Activated T-helper 2 cell treated with anti-CD3 and anti-CD28 coated beads, Interferon-gamma antibody, Interleukin-2, Interleukin-4, amounts not matched to agents 10 μg/mL and 5 μg/mL and 100 μg/mL, durations not matched to agents 14 hours and 24 hours and 36 hours (primary cell): Measurements from ENCODE around the gene RUNX2. TPM values are rescaled to one million over a fixed set of nuclear protein-coding genes. Genes with fewer than 3 reads are reported as not detected.

Experiments
- DNase-seq: peaks from one replicate; pipeline ENCODE4 v3.0.0; 2021; ENCODE audit warnings: low spot score
- H3K27ac Mint-ChIP-seq: one replicate; pipeline ENCODE4 v1.8.0; 2021; ENCODE audit warnings: mixed read lengths
- H3K27me3 Mint-ChIP-seq: one replicate; pipeline ENCODE4 v1.8.0; 2021; ENCODE audit warnings: low read depth, mixed read lengths
- H3K36me3 Mint-ChIP-seq: one replicate; pipeline ENCODE4 v1.8.0; 2021; ENCODE audit warnings: low read depth, mixed read lengths
- H3K4me1 Mint-ChIP-seq: one replicate; pipeline ENCODE4 v1.8.0; 2021; ENCODE audit warnings: low read depth, mixed read lengths
- H3K4me3 Mint-ChIP-seq: one replicate; pipeline ENCODE4 v1.8.0; 2021; ENCODE audit warnings: low read depth, mild to moderate bottlenecking, moderate library complexity, mixed read lengths
- H3K9me3 Mint-ChIP-seq: one replicate; pipeline ENCODE4 v1.8.0; 2021; ENCODE audit warnings: mixed read lengths
- intact Hi-C: fragments of 100-400 bp; cut with micrococcal nuclease; formaldehyde crosslinking; loops from one replicate; pipeline ENCODE4 v1.15.1; 2023
- total RNA-seq: library from RNA; stranded (reverse); gene quantifications from 2 replicates; pipeline ENCODE4 v1.2.3, GENCODE V29; 2022

The RUNX2 gene
- total RNA-seq, 1 donor from 2014 or later, result 60.8 TPM

DNA sequence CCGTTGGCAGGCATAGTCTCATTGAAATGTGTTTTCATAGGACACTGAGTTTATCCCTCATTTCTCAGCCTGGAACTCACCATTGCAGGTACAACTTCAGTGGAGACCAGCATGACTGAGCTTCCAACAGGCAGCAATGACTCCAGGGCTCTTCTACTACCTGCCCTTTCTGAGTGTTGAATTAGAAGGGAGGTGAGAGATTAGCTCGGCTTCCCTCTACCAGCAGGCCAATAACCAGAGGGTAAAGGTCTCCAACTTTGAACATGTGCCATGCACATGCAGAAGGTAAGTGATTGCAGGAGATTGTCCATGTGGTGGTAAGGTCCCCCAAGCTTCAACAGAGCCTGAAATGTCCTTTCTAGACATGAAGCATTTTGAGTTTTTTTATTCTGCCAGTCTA is 283.4 kb downstream of the RUNX2 start:
- H3K27me3 Mint-ChIP-seq, result no peaks in the 10 kb centered on the region
- no peaks in the 10 kb centered on the region for H3K9me3 Mint-ChIP-seq
- peaks cover 18% of the 10 kb centered on the region for H3K36me3 Mint-ChIP-seq
- no peak for DNase-seq
- H3K4me1 Mint-ChIP-seq, result peaks cover 53% of the 10 kb centered on the region
- no peak overlapping the region for H3K27ac Mint-ChIP-seq
- intact Hi-C loops, result no loop called here
- no peak overlapping the region for H3K4me3 Mint-ChIP-seq

DNA sequence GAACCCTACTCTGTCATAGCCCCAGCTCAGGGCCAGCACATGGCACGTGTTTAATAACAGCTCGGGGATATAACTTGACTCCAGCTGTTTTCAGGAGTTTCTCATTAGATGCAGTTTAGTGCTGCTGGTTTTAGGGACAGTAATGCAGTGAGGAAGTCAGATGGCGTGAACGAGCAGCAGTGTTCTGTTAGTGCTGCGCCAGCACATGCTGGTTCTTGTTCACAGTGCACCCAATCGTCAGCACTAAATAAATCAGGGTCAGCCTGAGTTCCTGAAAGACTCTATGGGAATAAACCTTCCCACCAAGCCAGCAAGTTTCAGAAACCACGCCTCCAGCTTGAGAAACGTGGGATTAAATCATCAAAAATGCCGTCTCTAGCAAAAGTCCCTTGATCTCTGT is 285.5 kb downstream of the RUNX2 start:
- peaks cover 44% of the 10 kb centered on the region for H3K4me1 Mint-ChIP-seq
- H3K4me3 Mint-ChIP-seq, result no peak overlapping the region
- H3K9me3 Mint-ChIP-seq, result no peaks in the 10 kb centered on the region
- no peaks in the 10 kb centered on the region for H3K27me3 Mint-ChIP-seq
- DNase-seq, result no peak
- H3K36me3 Mint-ChIP-seq, result peaks cover 18% of the 10 kb centered on the region
- no peak overlapping the region for H3K27ac Mint-ChIP-seq
- intact Hi-C loops, result no loop called here

DNA sequence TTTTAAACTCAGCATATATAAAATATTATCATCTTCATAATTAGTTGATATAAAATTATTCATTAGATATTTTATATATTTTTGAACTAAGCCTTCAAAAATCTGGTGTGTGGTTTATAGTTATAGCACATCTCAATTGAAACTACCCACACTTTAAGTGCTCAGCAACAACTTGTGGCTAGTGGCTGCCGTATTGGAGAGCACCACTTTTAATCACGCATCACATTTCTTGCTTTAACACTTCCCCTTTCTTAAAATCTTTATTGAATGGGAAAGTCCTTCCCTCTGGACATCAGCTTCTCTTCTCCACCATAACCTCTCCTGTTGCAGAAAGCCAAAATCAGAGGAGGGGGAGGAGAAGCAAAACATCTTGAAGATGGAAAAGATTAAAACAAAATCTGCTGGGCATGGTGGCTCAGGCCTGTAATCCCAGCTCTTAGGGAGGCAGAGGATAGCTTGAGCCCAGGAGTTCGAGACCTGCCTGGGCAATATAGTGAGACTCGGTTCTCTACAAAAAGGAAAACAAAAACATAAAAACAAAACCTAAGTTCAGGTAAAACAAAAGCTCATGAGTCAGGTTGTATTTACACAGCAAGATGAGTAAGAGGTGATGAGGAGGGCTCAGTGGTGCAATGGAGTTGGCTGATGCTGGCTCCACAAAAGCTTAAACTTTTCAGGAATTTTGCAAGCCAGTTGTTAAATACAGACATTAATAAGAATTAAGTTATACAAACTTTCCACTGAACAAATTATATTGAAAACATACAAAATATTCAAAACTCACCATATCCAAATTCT is 286.6 kb downstream of the RUNX2 start:
- intact Hi-C loops, result no loop called here
- no peaks in the 10 kb centered on the region for H3K9me3 Mint-ChIP-seq

DNA sequence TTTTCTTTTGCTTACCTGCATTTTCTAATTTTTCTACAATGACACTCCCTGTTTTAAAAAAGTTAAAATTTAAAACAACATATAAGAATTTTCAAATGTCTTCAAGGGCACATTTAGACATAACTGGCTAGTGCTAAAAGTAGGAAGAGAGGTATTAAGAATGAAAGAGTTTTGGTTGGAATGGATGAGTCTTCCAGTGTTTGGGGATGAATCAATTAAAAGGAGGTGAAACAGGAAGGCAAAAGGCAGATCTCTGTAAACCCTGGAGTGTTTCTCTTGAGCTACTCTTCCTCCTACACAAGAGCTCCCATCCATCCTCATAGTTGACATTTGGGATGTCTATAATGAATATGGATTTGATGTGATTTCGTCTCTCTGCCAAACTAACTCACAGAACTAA is 288.1 kb downstream of the RUNX2 start:
- Mint-ChIP-seq H3K4me1 (peaks cover 52% of the 10 kb centered on the region), H3K9me3 (no peaks in the 10 kb centered on the region), H3K27me3 (no peaks in the 10 kb centered on the region), H3K27ac (peak overlapping the region; percentile 50), H3K36me3 (peaks cover 16% of the 10 kb centered on the region), H3K4me3 (no peak overlapping the region)
- intact Hi-C loops, result no loop called here
- DNase-seq, result no peak

More for the DNA sequence above, 286.6 kb downstream of the RUNX2 start:
- Mint-ChIP-seq H3K4me1 (peaks cover 41% of the 10 kb centered on the region), H3K27ac (peak overlapping the region; percentile 65), H3K27me3 (no peaks in the 10 kb centered on the region), H3K36me3 (peaks cover 11% of the 10 kb centered on the region), H3K4me3 (no peak overlapping the region)
- DNase-seq, result no peak

DNA sequence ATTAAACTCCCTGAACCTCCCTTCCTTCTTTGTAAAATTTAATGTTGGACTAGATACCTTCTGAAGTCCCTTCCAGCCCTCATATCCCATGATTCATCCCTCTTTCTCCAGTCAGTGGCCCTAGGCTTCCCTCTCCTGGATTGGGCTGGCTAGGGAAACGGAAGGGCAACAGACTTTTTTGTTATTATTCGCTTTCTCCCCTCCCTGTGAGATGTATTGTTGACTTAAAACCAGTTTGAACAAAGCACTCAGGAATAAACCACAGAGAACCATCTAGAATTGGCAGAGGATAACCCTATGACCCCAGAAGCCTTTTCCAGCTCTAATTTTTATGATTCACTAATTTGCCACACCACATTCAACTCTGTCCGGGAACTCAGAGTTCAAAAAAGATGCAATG is 289.3 kb downstream of the RUNX2 start:
- H3K36me3 Mint-ChIP-seq, result peaks cover 19% of the 10 kb centered on the region
- intact Hi-C loops, result no loop called here
- no peaks in the 10 kb centered on the region for H3K27me3 Mint-ChIP-seq
- no peak overlapping the region for H3K27ac Mint-ChIP-seq
- peaks cover 50% of the 10 kb centered on the region for H3K4me1 Mint-ChIP-seq
- no peak for DNase-seq
- no peak overlapping the region for H3K4me3 Mint-ChIP-seq
- H3K9me3 Mint-ChIP-seq, result no peaks in the 10 kb centered on the region

DNA sequence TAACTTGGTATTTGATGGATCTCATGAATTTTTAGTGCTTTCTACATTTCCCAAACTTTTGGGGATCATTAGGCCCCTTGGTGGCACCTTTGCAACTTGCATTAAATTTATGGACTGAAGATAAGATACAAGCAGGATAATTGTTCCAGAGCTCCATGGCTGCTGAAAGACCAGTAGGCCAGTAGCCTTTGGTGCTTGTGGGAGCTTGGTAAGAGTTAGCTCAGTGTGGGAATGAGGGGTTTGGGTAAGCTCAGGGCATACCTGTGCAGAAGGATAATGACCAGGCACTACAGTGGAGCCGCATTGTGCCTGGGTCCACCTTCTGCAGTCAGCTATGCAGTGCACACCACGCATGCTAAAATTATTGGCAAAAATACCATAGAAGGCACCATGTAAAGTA is 290.1 kb downstream of the RUNX2 start:
- Mint-ChIP-seq H3K27me3 (no peaks in the 10 kb centered on the region), H3K9me3 (no peaks in the 10 kb centered on the region), H3K4me1 (peaks cover 53% of the 10 kb centered on the region), H3K4me3 (no peak overlapping the region), H3K27ac (peak overlapping the region; percentile 27), H3K36me3 (peaks cover 21% of the 10 kb centered on the region)
- intact Hi-C loops, result no loop called here
- no peak for DNase-seq

DNA sequence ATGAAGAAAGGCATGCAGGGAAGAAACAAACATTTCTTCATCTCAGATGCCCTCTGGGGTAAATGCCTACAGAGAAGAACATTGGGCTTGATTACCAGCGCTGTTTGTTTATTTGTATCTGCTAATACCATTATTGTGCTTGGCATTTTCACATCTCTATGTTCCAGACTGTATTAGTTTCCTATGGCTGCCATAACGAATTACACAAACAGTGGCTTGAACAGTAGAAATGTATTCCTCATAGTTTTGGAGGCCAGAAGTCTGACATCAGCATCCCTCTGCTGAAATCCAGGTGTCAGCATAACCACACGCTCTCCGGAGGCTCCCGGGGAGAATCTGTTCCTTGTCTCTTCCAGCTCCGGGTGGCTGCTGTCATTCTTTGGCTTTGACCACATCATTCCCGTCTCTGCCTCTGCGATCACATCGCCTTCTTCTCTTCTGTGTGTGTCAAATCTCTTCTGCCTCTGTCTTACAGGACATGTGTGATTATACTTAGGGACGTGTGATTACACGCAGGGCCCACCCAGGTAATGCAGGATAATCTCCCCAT is 291.2 kb downstream of the RUNX2 start:
- Mint-ChIP-seq H3K27ac (peak overlapping the region; percentile 79), H3K36me3 (peaks cover 21% of the 10 kb centered on the region), H3K9me3 (no peaks in the 10 kb centered on the region), H3K4me3 (no peak overlapping the region), H3K27me3 (no peaks in the 10 kb centered on the region), H3K4me1 (peaks cover 55% of the 10 kb centered on the region)
- intact Hi-C loops, result no loop called here
- no peak for DNase-seq

DNA sequence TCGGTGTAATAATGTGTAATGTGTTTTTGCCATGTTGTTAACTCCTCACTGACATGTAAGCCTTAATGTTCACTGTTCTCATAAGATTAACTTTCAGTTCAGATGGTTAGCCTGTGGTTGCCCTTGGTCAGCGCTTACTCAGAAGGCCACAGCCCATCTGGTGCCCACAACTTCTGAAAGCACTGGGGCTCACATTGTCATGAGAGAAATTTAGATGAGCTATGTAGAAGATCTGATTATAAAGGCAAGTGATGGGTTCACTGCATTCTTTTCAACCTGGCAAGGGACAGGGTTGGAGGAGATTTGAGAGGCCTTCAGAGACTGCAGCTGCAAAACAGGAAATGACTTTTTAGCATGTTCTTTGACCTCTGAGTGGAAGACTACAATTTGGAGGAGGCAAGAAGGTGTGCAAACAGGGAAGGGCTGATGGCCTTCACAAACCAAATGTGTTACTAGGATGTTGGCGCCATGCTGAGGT is 291.9 kb downstream of the RUNX2 start:
- no peaks in the 10 kb centered on the region for H3K9me3 Mint-ChIP-seq

DNA sequence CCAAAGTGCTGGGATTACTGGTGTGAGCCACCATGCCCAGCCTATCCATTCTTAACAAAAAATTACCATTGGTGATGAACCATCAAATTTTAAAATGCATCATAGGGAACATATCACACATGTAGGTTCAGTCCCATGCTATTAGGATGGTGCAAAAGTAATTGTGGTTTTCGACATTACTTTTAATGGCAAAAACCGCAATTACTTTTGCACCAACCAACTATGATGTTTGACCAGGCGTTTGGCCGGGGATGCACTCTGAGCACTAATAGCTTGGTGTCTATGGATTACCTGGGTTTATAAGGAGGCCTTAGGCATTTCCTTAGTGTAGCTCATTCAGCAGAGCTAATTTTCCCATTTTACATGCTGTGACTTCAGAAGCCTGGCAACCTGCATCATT is 296.1 kb downstream of the RUNX2 start:
- Mint-ChIP-seq H3K4me3 (no peak overlapping the region), H3K4me1 (peaks cover 70% of the 10 kb centered on the region), H3K27me3 (no peaks in the 10 kb centered on the region), H3K27ac (peak overlapping the region; percentile 86), H3K36me3 (peaks cover 40% of the 10 kb centered on the region), H3K9me3 (peaks cover 5% of the 10 kb centered on the region)
- intact Hi-C loops, result loop anchor here (2.0 kb wide), 3 partner anchors 15 to 65 kb away; no protein-coding TSS in a partner anchor
- no peak for DNase-seq

More for the DNA sequence above, 291.9 kb downstream of the RUNX2 start:
- Mint-ChIP-seq H3K36me3 (peaks cover 24% of the 10 kb centered on the region), H3K27me3 (no peaks in the 10 kb centered on the region), H3K27ac (peak overlapping the region; percentile 79), H3K4me1 (peaks cover 57% of the 10 kb centered on the region), H3K4me3 (no peak overlapping the region)
- intact Hi-C loops, result loop anchor here (2.0 kb wide), 1 partner anchor 57 kb away; no protein-coding TSS in a partner anchor
- DNase-seq, result no peak

DNA sequence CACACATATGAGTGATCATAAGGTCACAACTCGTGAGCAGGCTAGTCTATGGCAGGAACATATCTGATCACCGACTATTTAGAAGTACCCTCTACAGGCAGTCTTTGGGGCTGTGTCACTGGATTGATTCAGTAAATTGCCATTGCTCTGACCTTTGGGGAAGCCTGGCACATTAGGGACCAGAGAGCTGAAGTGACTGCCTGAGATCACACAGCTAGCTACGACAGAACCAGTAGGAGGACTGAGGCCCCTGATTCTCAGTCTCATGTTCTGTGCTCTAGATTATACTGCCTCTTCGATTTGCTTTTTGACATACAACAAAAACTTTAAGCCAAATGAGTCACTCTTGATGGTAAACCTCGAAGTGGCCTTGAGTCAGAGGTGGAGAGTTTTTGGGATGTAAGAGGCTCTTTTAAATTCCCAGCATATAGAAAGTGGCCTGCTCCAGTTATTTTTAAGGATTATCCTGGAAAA is 297.1 kb downstream of the RUNX2 start:
- no peaks in the 10 kb centered on the region for H3K27me3 Mint-ChIP-seq
- H3K4me1 Mint-ChIP-seq, result peaks cover 65% of the 10 kb centered on the region
- peaks cover 7% of the 10 kb centered on the region for H3K9me3 Mint-ChIP-seq
- DNase-seq, result no peak
- H3K4me3 Mint-ChIP-seq, result peak overlapping the region; percentile 19
- H3K27ac Mint-ChIP-seq, result peak overlapping the region; percentile 86
- intact Hi-C loops, result loop anchor here (1.0 to 5.0 kb wide), 5 partner anchors 16 to 299 kb away; no protein-coding TSS in a partner anchor
- peaks cover 35% of the 10 kb centered on the region for H3K36me3 Mint-ChIP-seq

DNA sequence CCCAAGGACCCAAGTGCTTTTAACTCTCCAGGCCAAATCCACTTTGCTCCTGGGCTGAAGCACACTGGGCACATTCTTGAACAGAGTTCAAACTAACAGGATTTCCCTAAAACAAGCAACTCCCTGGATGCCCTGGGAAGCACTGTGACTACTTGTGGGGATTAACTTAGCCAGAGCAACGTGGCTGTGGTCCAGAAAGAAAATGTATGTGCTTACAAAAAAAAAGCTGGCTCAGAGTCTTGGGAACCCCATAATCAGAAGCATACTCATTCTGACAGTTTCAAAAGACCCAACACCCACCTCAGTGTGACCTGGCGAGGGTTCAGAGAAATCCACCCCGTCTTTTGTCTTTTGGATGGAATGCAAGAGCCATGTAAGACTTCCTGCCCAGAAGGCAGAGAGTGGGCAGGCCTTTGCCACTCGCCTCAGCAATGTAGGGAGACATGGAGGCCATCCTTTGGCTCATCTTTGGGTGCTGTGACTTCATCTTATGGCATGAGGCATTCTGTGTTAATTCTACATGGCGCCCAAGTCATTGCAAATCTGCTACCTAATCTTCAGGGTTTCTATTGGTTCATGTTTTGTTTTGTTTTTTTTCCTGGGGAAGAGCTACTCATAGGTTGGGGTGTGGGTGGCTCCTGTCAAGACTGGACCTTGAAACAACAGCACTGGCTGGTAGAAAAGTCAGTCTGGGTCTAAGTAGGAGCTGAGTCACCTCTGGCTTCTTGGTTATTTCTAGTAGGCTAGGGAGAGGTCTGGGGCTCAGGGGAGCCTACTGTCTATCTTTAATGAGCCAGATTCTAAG is 298.2 kb downstream of the RUNX2 start:
- peak overlapping the region; percentile 86 for H3K27ac Mint-ChIP-seq
- DNase-seq, result no peak
- peaks cover 34% of the 10 kb centered on the region for H3K36me3 Mint-ChIP-seq
- no peak overlapping the region for H3K4me3 Mint-ChIP-seq
- intact Hi-C loops, result loop anchor here (1.0 to 5.0 kb wide), 7 partner anchors 33 to 206 kb away; no protein-coding TSS in a partner anchor
- H3K4me1 Mint-ChIP-seq, result peaks cover 61% of the 10 kb centered on the region
- H3K9me3 Mint-ChIP-seq, result peaks cover 7% of the 10 kb centered on the region
- no peaks in the 10 kb centered on the region for H3K27me3 Mint-ChIP-seq

DNA sequence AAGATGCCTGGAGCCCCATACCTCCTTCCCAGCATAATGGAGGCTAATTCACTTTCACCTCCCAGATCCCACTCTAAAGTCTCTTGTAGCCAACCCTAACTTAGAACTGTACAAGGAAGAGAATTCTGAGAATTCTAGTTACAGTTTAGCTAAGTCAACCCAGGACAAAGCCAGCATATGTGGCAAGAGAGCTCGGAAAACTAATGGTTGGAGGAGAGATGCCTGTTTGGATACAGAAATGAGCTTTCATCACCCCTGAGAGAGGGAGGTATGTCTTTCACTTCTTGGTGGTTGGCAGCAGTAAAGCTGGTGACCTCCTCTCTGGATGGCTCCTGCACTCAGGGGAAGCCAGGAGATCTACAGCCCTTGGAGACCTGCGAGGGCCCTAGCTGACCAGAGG is 302.2 kb downstream of the RUNX2 start:
- Mint-ChIP-seq H3K36me3 (peaks cover 26% of the 10 kb centered on the region), H3K4me3 (no peak overlapping the region), H3K27me3 (no peaks in the 10 kb centered on the region), H3K27ac (no peak overlapping the region), H3K9me3 (peaks cover 7% of the 10 kb centered on the region), H3K4me1 (peaks cover 59% of the 10 kb centered on the region)
- intact Hi-C loops, result loop anchor here (2.0 kb wide), 1 partner anchor 14 kb away; no protein-coding TSS in a partner anchor
- DNase-seq, result no peak
